Astrocyte (in vitro differentiated cells and primary cell): ENCODE data around the gene RAC2.

Experiments used
- CTCF ChIP-seq: IDR thresholded peaks from 2 replicates; pipeline ENCODE4 v1.5.1; 2011; ENCODE audit warnings: low read depth, mild to moderate bottlenecking, inconsistent platforms, low read length, moderate library complexity; ENCODE audit not compliant: insufficient read depth
- EZH2 ChIP-seq: IDR thresholded peaks from 2 replicates; pipeline ENCODE4 v1.6.1; 2012; ENCODE audit warnings: mild to moderate bottlenecking, low read length, inconsistent platforms; ENCODE audit not compliant: insufficient read depth

GRCh38 chr22:37260155-37260795 is 16.2 kb upstream of the RAC2 start:
- no peak for TF ChIP-seq CTCF
- no peak for TF ChIP-seq EZH2
